Panc1 (cell line): ENCODE measurements around the gene P2RY2. TPM values are rescaled to one million over a fixed set of nuclear protein-coding genes. Genes with fewer than 3 reads are reported as not detected.

ENCODE experiments used
- ATAC-seq: fragments of 200-7000 bp; cut with Tn5 transposase; 2 replicates; pipeline ENCODE4 v1.9.1; 2020; ENCODE audit warnings: mild to moderate bottlenecking, moderate library complexity
- BruUV-seq: library from RNA; stranded (reverse); fragments of 400-500 nt; replicated peaks from 2 replicates; lab custom pipeline; 2021; lab: Mats Ljungman, UMichigan
- CTCF ChIA-PET: fragments of 300-600 bp; sonication (Branson Sonifier 250); formaldehyde crosslinking; loops from one replicate; lab custom pipeline; 2022; ENCODE audit warnings: antibody characterized with exemption; lab: Charles Lee
- POLR2A ChIA-PET: fragments of 300-600 bp; sonication (Branson Sonifier 250); formaldehyde crosslinking; loops from one replicate; lab custom pipeline; 2022; ENCODE audit warnings: antibody characterized with exemption; lab: Charles Lee
- DNase-seq: peaks from one replicate; pipeline ENCODE4 v3.0.0-alpha.2; 2010; ENCODE audit warnings: low read depth, low spot score
- H3K27ac ChIP-seq: 2 replicates; pipeline ENCODE4 v1.5.1; 2011; ENCODE audit warnings: mild to moderate bottlenecking, low read length, inconsistent platforms
- H3K27me3 ChIP-seq: fragments of 200-500 bp; sonication (Bioruptor generic); 2 replicates; pipeline ENCODE4 v1.6.0; 2014; ENCODE audit warnings: low read length, inconsistent platforms; ENCODE audit not compliant: control insufficient read depth, insufficient read depth
- H3K36me3 ChIP-seq: fragments of 200-500 bp; sonication (Bioruptor generic); 2 replicates; pipeline ENCODE4 v1.5.1; 2014; ENCODE audit warnings: inconsistent platforms, mild to moderate bottlenecking, low read length, moderate library complexity; ENCODE audit not compliant: control insufficient read depth, insufficient read depth
- H3K4me1 ChIP-seq: 2 replicates; pipeline ENCODE4 v1.5.1; 2011; ENCODE audit warnings: inconsistent platforms, mild to moderate bottlenecking, low read length, moderate library complexity; ENCODE audit not compliant: control insufficient read depth, insufficient read depth
- H3K4me3 ChIP-seq, 2 experiments: 2 replicates each; pipeline ENCODE4 v1.5.1; 2011 to 2012; ENCODE audit warnings: low read depth in 2 of 2, low read length in 2 of 2, mild to moderate bottlenecking in 2 of 2, inconsistent platforms in 1 of 2, moderate library complexity in 1 of 2
- H3K9me3 ChIP-seq: fragments of 200-500 bp; sonication (Bioruptor generic); 2 replicates; pipeline ENCODE4 v1.5.1; 2014; ENCODE audit warnings: low read depth, mild to moderate bottlenecking, inconsistent platforms, low read length, moderate library complexity; ENCODE audit not compliant: control insufficient read depth, insufficient read depth
- POLR2AphosphoS5 ChIP-seq: IDR thresholded peaks from 2 replicates; pipeline ENCODE4 v1.6.1; 2012; ENCODE audit warnings: mild to moderate bottlenecking, low read depth, low read length, moderate library complexity
- SIN3A ChIP-seq: IDR thresholded peaks from 2 replicates; pipeline ENCODE4 v1.6.1; 2012; ENCODE audit warnings: low read depth, mild to moderate bottlenecking, low read length, moderate library complexity, borderline replicate concordance; ENCODE audit not compliant: insufficient read depth
- TCF7L2 ChIP-seq: IDR thresholded peaks from 2 replicates; pipeline ENCODE4 v1.6.1; 2011; ENCODE audit warnings: mild to moderate bottlenecking, low read depth, low read length, inconsistent platforms
- in situ Hi-C: cut with HindIII; loops from 2 replicates; pipeline ENCODE4 v1.10.0; 2016; ENCODE audit warnings: low sequenced_read_pairs, low pct_unique_long_range_greater_than_20kb
- intact Hi-C: fragments of 100-400 bp; cut with micrococcal nuclease; formaldehyde crosslinking; loops from one replicate; pipeline ENCODE4 v1.10.0; 2022; ENCODE audit not compliant: unreplicated experiment
- total RNA-seq: library from RNA; stranded (reverse); gene quantifications from one replicate; pipeline ENCODE4 v1.2.1, GENCODE V29; 2021; ENCODE audit not compliant: unreplicated experiment
- TF ChIP-seq, protein P1 (sequence below), 2 experiments: IDR thresholded peaks; 2 replicates each; pipeline ENCODE4 v1.6.1; 2011 to 2012; ENCODE audit warnings: low read depth in 2 of 2, control low read depth in 1 of 2, low read length in 1 of 2, mild to moderate bottlenecking in 1 of 2, moderate library complexity in 1 of 2; ENCODE audit not compliant: insufficient read depth in 1 of 2
- TF ChIP-seq, protein P2 (sequence below): fragments of 450-650 bp; IDR thresholded peaks from 2 replicates; pipeline ENCODE4 v1.5.1; 2017; ENCODE audit warnings: mild to moderate bottlenecking

Gene P2RY2
- total RNA-seq, 1 experiment from 2014 or later: 2.4 TPM

DNA sequence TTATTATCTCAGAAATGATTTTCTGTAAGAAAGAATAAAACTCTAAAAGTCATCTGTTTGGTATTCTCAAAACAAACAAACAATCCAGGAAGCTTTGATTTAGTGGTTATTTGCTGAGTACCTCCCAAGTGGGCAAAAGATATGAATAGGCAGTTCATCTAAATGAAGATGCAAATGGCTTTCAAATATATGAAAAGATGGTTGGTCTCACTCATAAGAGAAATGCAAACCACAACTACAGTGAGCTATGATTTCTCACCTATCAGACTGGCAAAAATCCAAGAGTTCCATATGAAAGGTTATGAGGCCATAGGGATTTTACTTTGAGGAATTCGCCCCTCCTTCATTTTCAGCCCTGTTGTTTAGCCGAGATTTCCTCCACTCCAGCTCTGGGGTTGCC, 11.3 kb upstream of the P2RY2 start:
- Histone ChIP-seq H3K4me3 (no peak overlapping the region), H3K27ac (no peak overlapping the region), H3K4me1 (no peaks in the 10 kb centered on the region; the same call in 1 of the 2 replicates), H3K36me3 (no peaks in the 10 kb centered on the region), H3K9me3 (no peaks in the 10 kb centered on the region), H3K27me3 (peaks cover 4% of the 10 kb centered on the region; the same call in 1 of the 2 replicates)
- in situ Hi-C loops (no loop called here), intact Hi-C loops (no loop called here)
- ChIA-PET POLR2A (no interaction called here), CTCF (interaction anchor here (0.6 to 1.2 kb wide), 2 partner anchors 20 to 1191 kb away, joined by 3 read pairs; no protein-coding TSS in a partner anchor)
- DNase-seq: no peak
- no peak for TF ChIP-seq POLR2AphosphoS5
- TF ChIP-seq, protein P1, sequence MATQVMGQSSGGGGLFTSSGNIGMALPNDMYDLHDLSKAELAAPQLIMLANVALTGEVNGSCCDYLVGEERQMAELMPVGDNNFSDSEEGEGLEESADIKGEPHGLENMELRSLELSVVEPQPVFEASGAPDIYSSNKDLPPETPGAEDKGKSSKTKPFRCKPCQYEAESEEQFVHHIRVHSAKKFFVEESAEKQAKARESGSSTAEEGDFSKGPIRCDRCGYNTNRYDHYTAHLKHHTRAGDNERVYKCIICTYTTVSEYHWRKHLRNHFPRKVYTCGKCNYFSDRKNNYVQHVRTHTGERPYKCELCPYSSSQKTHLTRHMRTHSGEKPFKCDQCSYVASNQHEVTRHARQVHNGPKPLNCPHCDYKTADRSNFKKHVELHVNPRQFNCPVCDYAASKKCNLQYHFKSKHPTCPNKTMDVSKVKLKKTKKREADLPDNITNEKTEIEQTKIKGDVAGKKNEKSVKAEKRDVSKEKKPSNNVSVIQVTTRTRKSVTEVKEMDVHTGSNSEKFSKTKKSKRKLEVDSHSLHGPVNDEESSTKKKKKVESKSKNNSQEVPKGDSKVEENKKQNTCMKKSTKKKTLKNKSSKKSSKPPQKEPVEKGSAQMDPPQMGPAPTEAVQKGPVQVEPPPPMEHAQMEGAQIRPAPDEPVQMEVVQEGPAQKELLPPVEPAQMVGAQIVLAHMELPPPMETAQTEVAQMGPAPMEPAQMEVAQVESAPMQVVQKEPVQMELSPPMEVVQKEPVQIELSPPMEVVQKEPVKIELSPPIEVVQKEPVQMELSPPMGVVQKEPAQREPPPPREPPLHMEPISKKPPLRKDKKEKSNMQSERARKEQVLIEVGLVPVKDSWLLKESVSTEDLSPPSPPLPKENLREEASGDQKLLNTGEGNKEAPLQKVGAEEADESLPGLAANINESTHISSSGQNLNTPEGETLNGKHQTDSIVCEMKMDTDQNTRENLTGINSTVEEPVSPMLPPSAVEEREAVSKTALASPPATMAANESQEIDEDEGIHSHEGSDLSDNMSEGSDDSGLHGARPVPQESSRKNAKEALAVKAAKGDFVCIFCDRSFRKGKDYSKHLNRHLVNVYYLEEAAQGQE (IDR thresholded peaks at IDR 0.05; ENCODE audit: insufficient read depth in 1 of 2, low read depth in 2 of 2, low read length in 1 of 2): no peak
- TF ChIP-seq TCF7L2: no peak
- TF ChIP-seq, protein P2, sequence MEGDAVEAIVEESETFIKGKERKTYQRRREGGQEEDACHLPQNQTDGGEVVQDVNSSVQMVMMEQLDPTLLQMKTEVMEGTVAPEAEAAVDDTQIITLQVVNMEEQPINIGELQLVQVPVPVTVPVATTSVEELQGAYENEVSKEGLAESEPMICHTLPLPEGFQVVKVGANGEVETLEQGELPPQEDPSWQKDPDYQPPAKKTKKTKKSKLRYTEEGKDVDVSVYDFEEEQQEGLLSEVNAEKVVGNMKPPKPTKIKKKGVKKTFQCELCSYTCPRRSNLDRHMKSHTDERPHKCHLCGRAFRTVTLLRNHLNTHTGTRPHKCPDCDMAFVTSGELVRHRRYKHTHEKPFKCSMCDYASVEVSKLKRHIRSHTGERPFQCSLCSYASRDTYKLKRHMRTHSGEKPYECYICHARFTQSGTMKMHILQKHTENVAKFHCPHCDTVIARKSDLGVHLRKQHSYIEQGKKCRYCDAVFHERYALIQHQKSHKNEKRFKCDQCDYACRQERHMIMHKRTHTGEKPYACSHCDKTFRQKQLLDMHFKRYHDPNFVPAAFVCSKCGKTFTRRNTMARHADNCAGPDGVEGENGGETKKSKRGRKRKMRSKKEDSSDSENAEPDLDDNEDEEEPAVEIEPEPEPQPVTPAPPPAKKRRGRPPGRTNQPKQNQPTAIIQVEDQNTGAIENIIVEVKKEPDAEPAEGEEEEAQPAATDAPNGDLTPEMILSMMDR: no peak
- no peak for TF ChIP-seq SIN3A
- BruUV-seq: no TSS peak
- no peak for ATAC-seq

DNA sequence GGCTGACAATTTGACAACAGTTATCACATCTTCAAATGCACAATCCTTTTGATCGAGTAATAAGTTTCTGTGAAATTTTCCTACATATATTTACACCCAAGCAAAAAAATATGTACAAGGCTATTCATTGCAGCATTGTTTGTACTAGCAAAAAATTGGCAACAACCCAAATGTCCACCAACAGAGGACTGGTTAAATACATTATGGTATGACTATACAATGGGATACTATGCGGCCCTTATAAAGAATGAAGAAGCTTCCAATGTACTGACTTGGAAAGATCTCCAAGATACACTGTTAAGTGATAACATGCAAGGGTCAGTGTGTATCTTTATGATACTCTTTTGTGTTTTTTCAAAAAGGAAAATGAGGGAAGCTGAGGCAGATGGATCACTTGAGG, 8.2 kb upstream of the P2RY2 start:
- ATAC-seq (no peak), DNase-seq (no peak)
- no peak overlapping the region for H3K4me3 ChIP-seq
- intact Hi-C loops: no loop called here
- H3K27me3 ChIP-seq: peaks cover 4% of the 10 kb centered on the region; the same call in 1 of the 2 replicates
- no peak overlapping the region for H3K27ac ChIP-seq
- BruUV-seq: no TSS peak
- in situ Hi-C loops: no loop called here
- no peaks in the 10 kb centered on the region for H3K36me3 ChIP-seq
- CTCF ChIA-PET: interaction anchor here (0.6 kb wide), 1 partner anchor 34 kb away, joined by 3 read pairs; no protein-coding TSS in a partner anchor
- TF ChIP-seq, protein P2: no peak
- TF ChIP-seq, protein P1 (IDR thresholded peaks at IDR 0.05; ENCODE audit: insufficient read depth in 1 of 2, low read depth in 2 of 2, low read length in 1 of 2): no peak
- no peak for TF ChIP-seq TCF7L2
- no peak for TF ChIP-seq POLR2AphosphoS5
- no peak for TF ChIP-seq SIN3A
- H3K9me3 ChIP-seq: no peaks in the 10 kb centered on the region
- POLR2A ChIA-PET: no interaction called here
- no peaks in the 10 kb centered on the region; the same call in 1 of the 2 replicates for H3K4me1 ChIP-seq
